Smooth muscle cell (in vitro differentiated cells): Measurements from ENCODE around the gene RHBDL2. TPM values are rescaled to one million over a fixed set of nuclear protein-coding genes. Genes with fewer than 3 reads are reported as not detected.

Experiments used
- DNase-seq: peaks from one replicate; lab custom pipeline; 2025; ENCODE audit not compliant: unreplicated experiment; lab: John Stamatoyannopoulos, UW
- H2AFZ ChIP-seq: fragments of 200-600 bp; sonication (generic); 2 replicates; pipeline ENCODE4 v1.6.0; 2016; ENCODE audit warnings: antibody characterized with exemption, low read depth, mild to moderate bottlenecking
- H3F3A ChIP-seq: fragments of 200-600 bp; sonication (generic); 2 replicates; pipeline ENCODE4 v1.6.0; 2017; ENCODE audit warnings: antibody characterized with exemption, low read depth
- H3K27ac ChIP-seq: fragments of 200-600 bp; sonication (generic); 2 replicates; pipeline ENCODE4 v1.5.1; 2016; ENCODE audit warnings: low read depth, mild to moderate bottlenecking
- H3K27me3 ChIP-seq: fragments of 200-600 bp; sonication (generic); 2 replicates; pipeline ENCODE4 v1.6.1; 2016; ENCODE audit warnings: low read depth, mild to moderate bottlenecking
- H3K36me3 ChIP-seq: fragments of 200-600 bp; sonication (generic); 2 replicates; pipeline ENCODE4 v1.5.1; 2016; ENCODE audit warnings: low read depth
- H3K4me1 ChIP-seq: fragments of 200-600 bp; sonication (generic); 2 replicates; pipeline ENCODE4 v1.5.1; 2016; ENCODE audit warnings: low read depth
- H3K4me2 ChIP-seq: fragments of 200-600 bp; sonication (generic); 2 replicates; pipeline ENCODE4 v1.6.0; 2016; ENCODE audit warnings: mild to moderate bottlenecking
- H3K4me3 ChIP-seq: fragments of 200-600 bp; sonication (generic); 2 replicates; pipeline ENCODE4 v1.5.1; 2016; ENCODE audit warnings: mild to moderate bottlenecking
- H3K79me2 ChIP-seq: fragments of 200-600 bp; sonication (generic); 2 replicates; pipeline ENCODE4 v1.6.0; 2016; ENCODE audit warnings: low read depth, mild to moderate bottlenecking
- H3K9ac ChIP-seq: fragments of 200-600 bp; sonication (generic); 2 replicates; pipeline ENCODE4 v1.6.0; 2016; ENCODE audit warnings: low read depth
- H3K9me3 ChIP-seq: fragments of 200-600 bp; sonication (generic); replicated peaks from 2 replicates; pipeline ENCODE4 v1.5.1; 2016; ENCODE audit warnings: low read depth
- H4K20me1 ChIP-seq: fragments of 200-600 bp; sonication (generic); 2 replicates; pipeline ENCODE4 v1.6.0; 2016; ENCODE audit warnings: low read depth
- WGBS: methylation state at CpG from one replicate; pipeline ENCODE4 v1.1.7; 2016; ENCODE audit warnings: low lambda C conversion rate; 5-methylcytosine and 5-hydroxymethylcytosine counted together
- polyA plus RNA-seq: library from polyadenylated mRNA; unstranded; fragments of >200 nt; fragmentation: Nextera tagmentation; extraction: Ambion mirVana; gene quantifications from 2 replicates; pipeline ENCODE4 v1.2.1, GENCODE V29; 2016
- total RNA-seq: library from RNA; depleted of rRNA; stranded (reverse); fragments of >200 nt; gene quantifications from 2 replicates; pipeline ENCODE4 v1.2.3, GENCODE V29; 2014
- TF ChIP-seq, protein P1 (sequence below): fragments of 200-600 bp; sonication (generic); IDR thresholded peaks from 2 replicates; pipeline ENCODE4 v1.5.1; 2017; ENCODE audit warnings: borderline replicate concordance, mild to moderate bottlenecking, antibody characterized with exemption; ENCODE audit not compliant: insufficient read depth, poor library complexity, severe bottlenecking

The RHBDL2 gene
- total and polyA plus RNA-seq, 2 experiments from 2014 or later, result not detected

DNA sequence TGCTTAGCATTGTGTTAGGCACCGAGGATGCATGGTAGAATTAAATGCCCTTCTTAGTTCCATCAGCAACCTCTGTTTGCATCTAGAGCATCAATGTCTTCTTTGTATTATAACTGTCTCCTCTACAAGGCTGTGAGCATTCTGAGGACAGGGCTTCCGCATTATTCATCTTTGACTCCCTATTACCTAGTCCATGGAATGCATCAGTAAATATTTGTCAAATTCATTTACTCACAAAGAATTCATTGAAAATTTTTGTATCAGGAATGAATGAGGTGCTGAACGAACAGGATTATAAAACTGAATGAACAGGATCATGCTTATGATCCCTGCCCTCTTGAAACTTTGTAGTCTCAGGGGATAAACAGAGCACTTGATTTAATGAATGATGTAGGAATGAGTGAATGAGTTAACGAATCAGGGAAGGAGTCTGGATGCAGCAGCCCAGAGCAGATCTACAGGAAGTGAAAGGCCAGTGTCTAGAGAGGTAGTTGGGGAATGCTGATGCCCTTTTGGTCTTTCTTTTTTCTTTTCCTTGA, 2.8 kb downstream of the RHBDL2 start:
- Histone ChIP-seq H2AFZ (no peak overlapping the region), H3K9ac (no peak overlapping the region), H3K4me3 (no peak overlapping the region), H3K27ac (no peak overlapping the region), H3K27me3 (no peaks in the 10 kb centered on the region), H3K4me1 (no peaks in the 10 kb centered on the region), H4K20me1 (no peaks in the 10 kb centered on the region), H3K79me2 (no peaks in the 10 kb centered on the region), H3K9me3 (no peaks in the 10 kb centered on the region), H3F3A (no peaks in the 10 kb centered on the region), H3K36me3 (no peaks in the 10 kb centered on the region), H3K4me2 (no peak overlapping the region)
- TF ChIP-seq, protein P1, sequence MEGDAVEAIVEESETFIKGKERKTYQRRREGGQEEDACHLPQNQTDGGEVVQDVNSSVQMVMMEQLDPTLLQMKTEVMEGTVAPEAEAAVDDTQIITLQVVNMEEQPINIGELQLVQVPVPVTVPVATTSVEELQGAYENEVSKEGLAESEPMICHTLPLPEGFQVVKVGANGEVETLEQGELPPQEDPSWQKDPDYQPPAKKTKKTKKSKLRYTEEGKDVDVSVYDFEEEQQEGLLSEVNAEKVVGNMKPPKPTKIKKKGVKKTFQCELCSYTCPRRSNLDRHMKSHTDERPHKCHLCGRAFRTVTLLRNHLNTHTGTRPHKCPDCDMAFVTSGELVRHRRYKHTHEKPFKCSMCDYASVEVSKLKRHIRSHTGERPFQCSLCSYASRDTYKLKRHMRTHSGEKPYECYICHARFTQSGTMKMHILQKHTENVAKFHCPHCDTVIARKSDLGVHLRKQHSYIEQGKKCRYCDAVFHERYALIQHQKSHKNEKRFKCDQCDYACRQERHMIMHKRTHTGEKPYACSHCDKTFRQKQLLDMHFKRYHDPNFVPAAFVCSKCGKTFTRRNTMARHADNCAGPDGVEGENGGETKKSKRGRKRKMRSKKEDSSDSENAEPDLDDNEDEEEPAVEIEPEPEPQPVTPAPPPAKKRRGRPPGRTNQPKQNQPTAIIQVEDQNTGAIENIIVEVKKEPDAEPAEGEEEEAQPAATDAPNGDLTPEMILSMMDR, result no peak
- WGBS, result 63% methylated on average over 4 of the region's 4 CpGs
- no peak for DNase-seq

DNA sequence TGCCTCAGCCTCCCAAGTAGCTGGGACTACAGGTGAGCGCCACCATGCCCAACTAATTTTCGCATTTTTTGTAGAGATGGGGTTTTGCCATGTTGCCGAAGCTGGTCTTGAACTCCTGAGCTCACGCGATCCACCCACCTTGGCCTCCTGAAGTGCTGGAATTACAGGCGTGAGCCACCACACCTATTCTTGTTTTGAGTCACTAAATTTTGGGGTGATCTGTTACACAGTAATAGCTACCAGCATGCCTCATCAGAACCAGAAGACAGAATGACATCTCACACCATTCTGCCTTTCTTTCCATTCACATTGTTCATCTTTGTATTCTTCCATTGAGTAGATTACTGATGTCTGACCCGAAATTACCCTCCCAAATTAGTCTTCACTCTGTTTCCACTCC, 9.1 kb downstream of the RHBDL2 start:
- no peaks in the 10 kb centered on the region for H3K9me3 ChIP-seq
- no peak overlapping the region for H3K4me3 ChIP-seq
- no peak overlapping the region for H3K4me2 ChIP-seq
- H3K27ac ChIP-seq, result no peak overlapping the region
- no peaks in the 10 kb centered on the region for H3K79me2 ChIP-seq
- no peaks in the 10 kb centered on the region for H3F3A ChIP-seq
- no peaks in the 10 kb centered on the region for H4K20me1 ChIP-seq
- 93% methylated on average over 7 of the region's 7 CpGs for WGBS
- H3K4me1 ChIP-seq, result peaks cover 3% of the 10 kb centered on the region
- no peaks in the 10 kb centered on the region for H3K27me3 ChIP-seq
- no peaks in the 10 kb centered on the region for H3K36me3 ChIP-seq
- no peak for DNase-seq
- no peak overlapping the region for H3K9ac ChIP-seq
- TF ChIP-seq, protein P1, result no peak
- no peak overlapping the region for H2AFZ ChIP-seq

DNA sequence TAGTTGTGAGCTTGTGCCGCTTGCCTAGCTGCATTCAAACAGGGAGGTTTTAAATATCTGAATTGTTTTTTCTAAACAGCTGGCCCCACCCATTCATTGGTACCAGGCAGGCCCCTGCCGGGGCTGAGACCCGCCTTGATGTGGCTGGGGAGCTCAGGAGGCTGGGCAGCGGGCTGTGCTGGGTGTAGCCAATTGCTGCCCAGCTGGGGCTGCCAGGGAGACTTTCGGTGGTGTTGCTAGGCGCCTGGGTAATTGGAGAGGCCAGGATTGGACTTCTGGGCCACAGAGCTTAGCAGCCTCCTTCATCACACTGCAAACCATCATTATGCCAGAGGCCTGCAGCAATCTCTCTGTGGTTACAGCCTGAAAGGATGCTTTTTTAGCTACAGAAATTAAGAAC, 12.2 kb downstream of the RHBDL2 start:
- Histone ChIP-seq H3K27ac (no peak overlapping the region), H3K27me3 (no peaks in the 10 kb centered on the region), H2AFZ (no peak overlapping the region), H3K36me3 (no peaks in the 10 kb centered on the region), H3K79me2 (no peaks in the 10 kb centered on the region), H3F3A (no peaks in the 10 kb centered on the region), H3K4me1 (peaks cover 3% of the 10 kb centered on the region), H3K9ac (no peak overlapping the region), H3K4me2 (no peak overlapping the region), H3K9me3 (no peaks in the 10 kb centered on the region), H3K4me3 (no peak overlapping the region), H4K20me1 (no peaks in the 10 kb centered on the region)
- TF ChIP-seq, protein P1, result no peak
- WGBS, result 88% methylated on average over 6 of the region's 6 CpGs
- no peak for DNase-seq

- DNase-seq, result no peak
- Histone ChIP-seq H4K20me1 (no peaks in the 10 kb centered on the region), H3K9me3 (no peaks in the 10 kb centered on the region), H3K27me3 (no peaks in the 10 kb centered on the region), H2AFZ (no peak overlapping the region), H3K36me3 (no peaks in the 10 kb centered on the region), H3F3A (no peaks in the 10 kb centered on the region), H3K9ac (no peak overlapping the region), H3K4me3 (no peak overlapping the region), H3K79me2 (no peaks in the 10 kb centered on the region), H3K4me2 (no peak overlapping the region), H3K27ac (no peak overlapping the region), H3K4me1 (peaks cover 3% of the 10 kb centered on the region)
- 91% methylated on average over 8 of the region's 8 CpGs for WGBS
- TF ChIP-seq, protein P1, result no peak
These were observed 12.6 kb downstream of the RHBDL2 start for GRCh38 chr1:38929054-38929453.
